Upper lobe of right lung (tissue), 1 donor: Measurements from ENCODE around the gene HRAS. TPM values are rescaled to one million over a fixed set of nuclear protein-coding genes. Genes with fewer than 3 reads are reported as not detected.

Experiments
- ATAC-seq: fragments of 200-7000 bp; cut with Tn5 transposase; one replicate; pipeline ENCODE4 v1.9.1; 2020; ENCODE audit warnings: mild to moderate bottlenecking, moderate library complexity
- DNase-seq: peaks from one replicate; pipeline ENCODE4 v3.0.0-alpha.2; 2020
- H3K27ac ChIP-seq: fragments of 200-600 bp; one replicate; pipeline ENCODE4 v1.8.0; 2022
- H3K27me3 ChIP-seq: fragments of 200-600 bp; one replicate; pipeline ENCODE4 v1.8.0; 2022; ENCODE audit warnings: mild to moderate bottlenecking
- H3K36me3 ChIP-seq: fragments of 200-600 bp; one replicate; pipeline ENCODE4 v1.8.0; 2022
- H3K4me1 ChIP-seq: fragments of 200-600 bp; one replicate; pipeline ENCODE4 v1.8.0; 2022
- H3K4me3 ChIP-seq: fragments of 200-600 bp; one replicate; pipeline ENCODE4 v1.8.0; 2022; ENCODE audit warnings: mild to moderate bottlenecking
- H3K9me3 ChIP-seq: fragments of 200-600 bp; one replicate; pipeline ENCODE4 v1.8.0; 2022
- intact Hi-C: fragments of 100-400 bp; cut with DNase I; formaldehyde crosslinking; loops from one replicate; pipeline ENCODE4 v1.11.0; 2022
- long read RNA-seq: library from polyadenylated mRNA; unstranded; transcript quantifications from one replicate; pipeline ENCODE4 v2.0.0, GENCODE V29; 2021
- total RNA-seq: library from RNA; stranded (reverse); fragmentation: NEBNext Ultra II Directional; extraction: Animal tissue kit (Norgen Biotek cat#: 25700); gene quantifications from one replicate; pipeline ENCODE4 v1.2.1, GENCODE V29; 2021
- TF ChIP-seq, protein P1 (sequence below): fragments of 200-600 bp; IDR thresholded peaks from one replicate; pipeline ENCODE4 v1.8.0; 2022; ENCODE audit warnings: antibody characterized with exemption
- donor health status: DM: no; HTN: yes; CAD: no; lungs with severe emphysema.

The HRAS gene
- 55.5 TPM for total RNA-seq
- long read RNA-seq, transcript HRAS-201 (6 exons, 894 nt): major isoform, 18 of 41 reads
- long read RNA-seq, partial matches to known transcripts: 10 of 41 reads
- long read RNA-seq, other reads (novel, unspliced or antisense): 7 of 41 reads

DNA sequence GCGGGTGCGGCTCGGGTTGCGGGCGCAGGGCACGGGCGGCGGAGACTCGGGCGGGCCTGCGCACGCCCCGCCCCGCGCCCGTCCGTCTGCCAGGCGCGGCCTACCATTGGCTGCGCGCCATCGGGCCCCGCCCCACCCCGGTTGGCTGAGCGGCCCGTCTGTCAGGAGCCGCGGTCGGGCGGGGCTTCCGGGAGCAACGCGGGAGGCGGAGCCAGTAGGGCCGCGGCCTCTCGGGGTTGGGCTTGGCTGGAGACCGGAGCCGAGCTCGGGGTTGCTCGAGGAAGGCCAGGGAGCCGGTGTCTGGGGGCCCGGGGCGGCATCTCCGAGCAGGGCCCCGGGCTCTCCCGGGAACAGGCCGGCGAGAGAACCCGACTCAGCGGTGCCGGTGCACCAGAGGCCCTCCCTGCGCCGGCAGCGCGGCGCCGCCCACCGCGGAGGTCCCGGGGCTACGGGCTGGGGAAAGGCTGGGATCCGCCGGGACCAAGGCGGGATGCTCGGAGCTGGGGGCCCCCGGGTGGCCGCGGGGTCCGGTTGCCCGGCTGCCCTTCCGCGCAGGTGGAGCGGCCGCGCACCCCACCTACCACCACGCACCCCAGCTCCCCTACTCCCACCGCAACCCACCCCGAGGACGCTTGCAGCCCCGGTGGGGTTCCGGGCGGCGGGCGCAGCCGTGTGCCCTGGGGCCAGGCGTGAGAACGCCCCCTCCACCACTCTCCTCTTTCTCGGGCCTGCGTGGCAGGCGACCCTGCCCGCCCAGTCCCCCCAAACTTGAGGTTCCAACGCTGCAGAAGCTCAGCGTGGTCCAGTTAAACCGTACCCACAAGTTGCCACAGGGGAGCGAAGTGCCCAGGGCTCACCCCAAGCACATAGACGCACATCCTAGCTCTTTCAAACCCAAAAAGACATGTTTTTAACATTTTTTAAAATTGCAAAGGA is at the start of gene HRAS:
Gene HRAS, minus strand, starts transcription at position 58 of the 936 bp plus-strand sequence.
- TF ChIP-seq, protein P1, sequence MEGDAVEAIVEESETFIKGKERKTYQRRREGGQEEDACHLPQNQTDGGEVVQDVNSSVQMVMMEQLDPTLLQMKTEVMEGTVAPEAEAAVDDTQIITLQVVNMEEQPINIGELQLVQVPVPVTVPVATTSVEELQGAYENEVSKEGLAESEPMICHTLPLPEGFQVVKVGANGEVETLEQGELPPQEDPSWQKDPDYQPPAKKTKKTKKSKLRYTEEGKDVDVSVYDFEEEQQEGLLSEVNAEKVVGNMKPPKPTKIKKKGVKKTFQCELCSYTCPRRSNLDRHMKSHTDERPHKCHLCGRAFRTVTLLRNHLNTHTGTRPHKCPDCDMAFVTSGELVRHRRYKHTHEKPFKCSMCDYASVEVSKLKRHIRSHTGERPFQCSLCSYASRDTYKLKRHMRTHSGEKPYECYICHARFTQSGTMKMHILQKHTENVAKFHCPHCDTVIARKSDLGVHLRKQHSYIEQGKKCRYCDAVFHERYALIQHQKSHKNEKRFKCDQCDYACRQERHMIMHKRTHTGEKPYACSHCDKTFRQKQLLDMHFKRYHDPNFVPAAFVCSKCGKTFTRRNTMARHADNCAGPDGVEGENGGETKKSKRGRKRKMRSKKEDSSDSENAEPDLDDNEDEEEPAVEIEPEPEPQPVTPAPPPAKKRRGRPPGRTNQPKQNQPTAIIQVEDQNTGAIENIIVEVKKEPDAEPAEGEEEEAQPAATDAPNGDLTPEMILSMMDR: no peak
- peaks cover 27% of the 10 kb centered on the region for H3K36me3 ChIP-seq
- peak within 1 kb of the TSS; percentile 84 for H3K27ac ChIP-seq
- H3K9me3 ChIP-seq: no peaks in the 10 kb centered on the region
- ATAC-seq (peak; percentile 90), DNase-seq (peak; percentile 97)
- intact Hi-C loops: no loop called here
- H3K27me3 ChIP-seq: no peaks in the 10 kb centered on the region
- H3K4me3 ChIP-seq: peak within 1 kb of the TSS; percentile 92
- peaks cover 31% of the 10 kb centered on the region for H3K4me1 ChIP-seq

DNA sequence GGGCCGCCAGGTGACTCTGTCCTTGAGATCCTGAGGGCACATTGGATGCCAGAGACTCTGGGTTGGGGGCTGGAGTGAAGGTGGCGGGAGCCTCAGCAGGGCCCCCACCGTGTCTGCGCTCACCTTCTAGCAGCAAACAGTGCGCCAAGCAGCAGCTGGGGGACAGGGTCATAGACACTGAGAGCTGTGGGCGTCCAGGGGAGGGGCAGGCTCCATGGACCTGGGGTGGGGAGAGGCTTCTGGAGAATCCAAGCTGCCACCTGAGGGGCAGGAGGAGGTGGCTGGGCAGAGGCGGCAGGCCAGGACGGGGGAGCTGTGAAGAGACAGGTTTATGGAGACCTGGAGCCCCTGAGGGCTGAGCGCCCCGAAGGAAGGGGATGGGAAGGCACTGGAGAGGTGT is 48.9 kb upstream of the HRAS start:
- intact Hi-C loops: no loop called here
- Histone ChIP-seq H3K36me3 (peaks cover 67% of the 10 kb centered on the region), H3K27me3 (no peaks in the 10 kb centered on the region), H3K4me3 (no peak overlapping the region), H3K27ac (no peak overlapping the region), H3K9me3 (no peaks in the 10 kb centered on the region), H3K4me1 (no peaks in the 10 kb centered on the region)
- ATAC-seq: no peak
- no peak for DNase-seq
- TF ChIP-seq, protein P1: no peak

DNA sequence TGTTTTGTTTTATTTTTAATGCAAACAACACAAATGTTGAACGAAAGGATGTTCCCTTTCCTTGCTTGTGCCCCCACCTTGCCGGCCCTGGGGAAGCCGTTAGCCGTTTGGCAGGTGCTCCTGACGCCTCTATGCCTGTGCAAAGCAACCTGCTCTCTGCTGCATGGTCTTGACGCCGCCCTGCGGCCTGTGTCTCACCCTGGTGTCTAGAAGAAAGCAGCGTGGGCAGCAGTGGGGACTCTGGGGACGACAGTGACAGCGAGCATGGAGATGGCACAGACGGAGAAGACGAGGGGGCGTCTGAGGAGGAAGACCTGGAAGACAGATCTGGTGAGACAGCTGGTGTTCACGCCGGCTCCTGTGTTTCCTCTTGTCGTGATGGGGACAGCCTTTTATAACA is 46.4 kb upstream of the HRAS start:
- no peaks in the 10 kb centered on the region for H3K27me3 ChIP-seq
- peaks cover 18% of the 10 kb centered on the region for H3K4me1 ChIP-seq
- TF ChIP-seq, protein P1: no peak
- no peak for ATAC-seq
- no peaks in the 10 kb centered on the region for H3K9me3 ChIP-seq
- H3K27ac ChIP-seq: no peak overlapping the region
- H3K4me3 ChIP-seq: no peak overlapping the region
- intact Hi-C loops: no loop called here
- DNase-seq: no peak
- peaks cover 42% of the 10 kb centered on the region for H3K36me3 ChIP-seq

DNA sequence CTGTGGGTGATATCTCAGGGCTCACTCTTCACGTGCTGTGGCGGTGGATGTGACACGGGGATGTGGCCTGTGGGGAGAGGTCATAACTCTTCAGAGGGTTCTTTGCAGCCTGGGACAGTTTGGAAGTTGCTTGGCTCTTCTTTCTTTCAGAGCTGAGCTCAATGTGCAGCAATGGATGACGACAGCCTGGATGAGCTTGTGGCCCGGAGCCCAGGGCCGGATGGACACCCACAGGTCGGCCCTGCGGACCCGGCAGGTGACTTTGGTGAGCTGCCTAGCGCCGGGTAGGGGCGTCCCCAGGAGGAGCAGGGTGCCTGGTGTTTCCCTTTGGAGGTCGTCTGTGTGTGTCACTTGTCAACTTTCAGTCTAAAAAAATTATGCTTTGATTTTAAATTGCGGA is 46.0 kb upstream of the HRAS start:
- Histone ChIP-seq H3K4me3 (no peak overlapping the region), H3K27me3 (no peaks in the 10 kb centered on the region), H3K4me1 (peaks cover 18% of the 10 kb centered on the region), H3K9me3 (no peaks in the 10 kb centered on the region), H3K27ac (no peak overlapping the region), H3K36me3 (peaks cover 38% of the 10 kb centered on the region)
- intact Hi-C loops: no loop called here
- DNase-seq: no peak
- ATAC-seq: no peak
- TF ChIP-seq, protein P1: no peak

DNA sequence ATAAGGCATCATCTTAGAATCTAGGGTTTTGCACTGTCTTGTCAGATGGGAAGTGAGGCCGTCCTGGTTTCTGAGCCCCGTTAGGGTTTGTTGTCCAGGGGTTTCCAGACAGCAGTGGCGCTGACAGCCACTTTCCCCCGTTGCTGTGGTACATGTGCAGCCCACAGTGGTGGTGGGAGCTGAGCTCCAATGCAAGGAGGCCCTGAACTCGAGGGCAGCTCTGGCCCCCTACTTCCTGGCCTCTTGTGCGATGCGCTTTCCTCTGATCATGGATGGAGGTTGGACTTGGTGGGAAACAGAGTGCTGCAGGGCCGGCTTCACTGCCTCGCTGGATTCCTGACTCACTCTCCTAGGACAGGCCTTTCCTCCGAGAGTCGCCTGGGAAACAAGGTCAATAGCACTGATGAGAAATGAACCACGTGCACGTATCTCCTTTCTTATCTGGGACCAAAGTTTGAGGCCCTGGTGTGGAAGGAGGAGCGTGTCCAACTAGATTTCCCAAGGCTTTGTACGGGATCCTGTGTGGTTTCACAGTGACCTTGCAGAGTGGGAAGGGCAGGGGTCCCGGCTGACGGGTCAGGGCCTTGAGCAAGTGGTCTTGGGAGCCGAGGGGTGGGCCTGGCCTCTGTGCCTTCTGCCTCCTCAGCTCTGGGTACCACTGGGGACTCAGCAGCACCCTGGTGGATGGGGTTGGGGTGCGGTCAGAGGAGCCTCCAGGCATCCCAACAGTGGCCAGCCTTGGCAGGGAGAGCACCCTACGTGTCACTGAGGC is 44.6 kb upstream of the HRAS start:
- no peak overlapping the region for H3K4me3 ChIP-seq
- no peaks in the 10 kb centered on the region for H3K9me3 ChIP-seq
- intact Hi-C loops: no loop called here
- no peak for ATAC-seq
- no peak overlapping the region for H3K27ac ChIP-seq
- H3K27me3 ChIP-seq: no peaks in the 10 kb centered on the region
- H3K4me1 ChIP-seq: peaks cover 24% of the 10 kb centered on the region
- TF ChIP-seq, protein P1: no peak
- DNase-seq: no peak
- peaks cover 35% of the 10 kb centered on the region for H3K36me3 ChIP-seq
